ENCODE data around the gene USP54.
"Not testable (repeated sequence)": the region's sequence is repeated elsewhere in the genome, so short reads cannot be mapped to it uniquely, and the experiment has no call there.

- not testable (repeated sequence) for TF ChIP-seq CTCF (IDR thresholded peaks at IDR 0.05); EZH2 (IDR thresholded peaks at IDR 0.05; ENCODE audit: borderline replicate concordance, insufficient read depth, low read depth, low read length, poor library complexity, severe bottlenecking)
Observed at GRCh38 chr10:73578927-73579326, 12.2 kb downstream of the USP54 start.

Data from B cell (primary cell).